Measurements from ENCODE around the gene GPR107.

DNA sequence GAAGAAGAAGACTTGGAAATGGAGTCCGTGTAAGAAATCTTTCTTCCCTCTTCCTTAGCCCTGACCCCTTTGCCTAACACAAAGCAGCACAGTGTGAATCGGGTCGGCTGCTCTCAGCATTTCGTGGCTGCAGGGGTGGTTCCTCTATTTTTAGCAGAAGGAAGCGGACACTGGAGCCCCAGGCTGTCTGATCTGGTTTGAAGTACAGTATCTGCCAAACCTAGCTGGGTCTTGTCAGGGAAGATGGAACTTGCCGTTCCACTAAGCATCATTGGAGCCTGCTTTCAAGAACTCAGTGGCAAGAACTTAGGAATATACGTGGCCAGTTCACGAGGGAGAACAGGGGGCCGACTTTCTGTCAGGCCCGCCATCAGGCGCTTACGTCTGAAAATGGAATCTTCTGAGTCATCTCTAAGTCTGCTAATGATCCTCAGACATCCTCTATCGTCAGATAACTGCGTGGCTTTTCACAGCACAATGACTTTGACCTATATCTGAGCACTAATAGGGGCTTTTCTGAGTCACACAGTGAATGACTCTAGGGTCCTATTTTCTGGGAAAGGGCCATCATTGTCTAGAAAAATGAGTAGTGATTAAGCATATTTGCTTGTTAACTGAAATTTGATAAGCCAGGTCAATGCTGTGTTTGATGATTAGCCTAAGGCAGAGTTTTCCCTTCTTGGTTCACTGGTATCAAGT is 75.2 kb downstream of the GPR107 start:
- TF ChIP-seq, protein P1, sequence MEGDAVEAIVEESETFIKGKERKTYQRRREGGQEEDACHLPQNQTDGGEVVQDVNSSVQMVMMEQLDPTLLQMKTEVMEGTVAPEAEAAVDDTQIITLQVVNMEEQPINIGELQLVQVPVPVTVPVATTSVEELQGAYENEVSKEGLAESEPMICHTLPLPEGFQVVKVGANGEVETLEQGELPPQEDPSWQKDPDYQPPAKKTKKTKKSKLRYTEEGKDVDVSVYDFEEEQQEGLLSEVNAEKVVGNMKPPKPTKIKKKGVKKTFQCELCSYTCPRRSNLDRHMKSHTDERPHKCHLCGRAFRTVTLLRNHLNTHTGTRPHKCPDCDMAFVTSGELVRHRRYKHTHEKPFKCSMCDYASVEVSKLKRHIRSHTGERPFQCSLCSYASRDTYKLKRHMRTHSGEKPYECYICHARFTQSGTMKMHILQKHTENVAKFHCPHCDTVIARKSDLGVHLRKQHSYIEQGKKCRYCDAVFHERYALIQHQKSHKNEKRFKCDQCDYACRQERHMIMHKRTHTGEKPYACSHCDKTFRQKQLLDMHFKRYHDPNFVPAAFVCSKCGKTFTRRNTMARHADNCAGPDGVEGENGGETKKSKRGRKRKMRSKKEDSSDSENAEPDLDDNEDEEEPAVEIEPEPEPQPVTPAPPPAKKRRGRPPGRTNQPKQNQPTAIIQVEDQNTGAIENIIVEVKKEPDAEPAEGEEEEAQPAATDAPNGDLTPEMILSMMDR (IDR thresholded peaks at IDR 0.05 in 4 of 5, conservative IDR thresholded peaks at IDR 0.05 in 1 of 5): no peak
- TF ChIP-seq POLR2A (IDR thresholded peaks at IDR 0.05): peak in 1 of 2 donors; percentile 7
